Activated CD4-positive, alpha-beta T cell treated with anti-CD3 and anti-CD28 coated beads, Interleukin-10, Interleukin-2, amounts not matched to agents 100 ng/mL and 50 ng/mL, durations not matched to agents 16 hours and 8 hours (primary cell): ENCODE measurements around the gene DSCAM.
"Not testable (repeated sequence)": the region's sequence is repeated elsewhere in the genome, so short reads cannot be mapped to it uniquely, and the experiment has no call there.

ENCODE experiments used
- DNase-seq: peaks from one replicate; pipeline ENCODE4 v3.0.0-alpha.2; 2020

Gene DSCAM

GRCh38 chr21:40371329-40371728, 475.6 kb downstream of the DSCAM start:
- no peak for DNase-seq

DNA sequence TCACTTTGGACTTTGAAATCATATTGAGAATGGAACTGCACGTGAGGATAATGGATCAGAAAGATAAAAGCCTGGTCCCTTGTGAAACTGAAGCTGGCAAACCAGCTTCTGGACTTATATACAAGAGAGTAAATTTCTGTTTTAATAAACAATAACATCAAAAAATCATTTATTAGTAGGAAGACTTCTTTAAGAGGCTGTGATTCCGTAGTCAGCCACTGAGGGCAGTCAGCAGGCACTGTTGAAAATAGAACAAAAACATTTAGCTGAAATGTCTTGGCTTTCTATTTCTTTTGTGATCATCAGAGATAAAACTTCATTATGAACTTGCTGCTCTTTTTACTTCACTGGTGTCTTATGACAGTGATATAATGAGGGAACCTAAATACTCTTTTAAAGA, 490.3 kb downstream of the DSCAM start:
- DNase-seq: no peak

DNA sequence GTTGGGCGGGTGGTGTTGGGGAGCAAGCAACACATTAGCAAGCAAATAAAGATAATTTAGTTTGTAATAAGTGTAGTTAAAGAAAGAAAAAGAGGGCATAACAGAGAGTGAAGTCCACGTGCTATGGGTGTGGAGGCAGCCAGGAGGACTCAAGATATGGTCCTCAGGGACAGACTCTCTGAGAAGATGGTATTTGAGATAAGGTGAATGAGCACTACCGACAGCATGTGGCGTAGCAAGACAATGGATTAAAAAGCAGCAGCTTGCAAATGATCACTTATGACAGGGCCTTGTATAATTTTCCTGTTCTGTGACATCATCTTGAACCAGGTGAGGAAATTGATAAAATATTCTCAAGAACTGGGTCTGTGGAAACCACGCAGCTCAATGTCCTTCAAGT, 491.9 kb downstream of the DSCAM start:
- DNase-seq: no peak

DNA sequence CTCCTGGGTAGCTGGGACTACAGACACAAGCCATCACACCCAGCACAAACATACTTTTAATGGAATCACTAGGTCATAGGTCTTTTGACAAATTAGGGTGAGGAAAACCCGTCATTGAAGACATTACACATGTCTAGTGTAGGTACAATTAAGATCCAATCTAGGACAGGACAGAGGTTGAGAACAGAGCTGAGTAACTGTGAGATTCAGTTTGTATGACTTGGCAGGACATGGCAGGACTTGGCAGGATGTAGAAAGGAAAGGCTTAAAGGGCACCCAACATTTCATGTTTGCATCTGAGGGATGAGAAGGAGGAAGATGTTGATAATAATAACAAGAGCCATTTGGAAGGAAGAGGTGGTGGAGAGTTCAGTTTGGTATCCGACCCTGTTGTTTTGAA, 496.0 kb downstream of the DSCAM start:
- DNase-seq: no peak

DNA sequence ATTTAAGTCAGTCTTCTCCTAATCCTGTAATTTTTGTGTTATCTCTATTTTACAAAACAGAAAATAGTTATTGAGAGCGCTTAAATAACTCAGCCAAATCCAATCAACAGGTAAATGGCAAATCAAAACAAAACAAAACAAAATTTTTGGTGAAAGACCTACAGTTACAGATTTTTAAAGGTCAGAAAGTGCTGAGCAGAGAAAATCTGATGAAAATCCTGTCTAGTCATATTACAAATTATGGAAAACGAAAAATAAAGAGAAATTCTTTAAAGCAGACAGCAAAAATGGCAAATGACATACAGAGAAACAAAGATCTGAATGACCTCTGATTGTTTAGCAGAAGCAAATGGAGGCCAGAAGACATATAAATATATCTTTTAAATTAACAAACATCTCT, 497.4 kb downstream of the DSCAM start:
- DNase-seq: no peak

DNA sequence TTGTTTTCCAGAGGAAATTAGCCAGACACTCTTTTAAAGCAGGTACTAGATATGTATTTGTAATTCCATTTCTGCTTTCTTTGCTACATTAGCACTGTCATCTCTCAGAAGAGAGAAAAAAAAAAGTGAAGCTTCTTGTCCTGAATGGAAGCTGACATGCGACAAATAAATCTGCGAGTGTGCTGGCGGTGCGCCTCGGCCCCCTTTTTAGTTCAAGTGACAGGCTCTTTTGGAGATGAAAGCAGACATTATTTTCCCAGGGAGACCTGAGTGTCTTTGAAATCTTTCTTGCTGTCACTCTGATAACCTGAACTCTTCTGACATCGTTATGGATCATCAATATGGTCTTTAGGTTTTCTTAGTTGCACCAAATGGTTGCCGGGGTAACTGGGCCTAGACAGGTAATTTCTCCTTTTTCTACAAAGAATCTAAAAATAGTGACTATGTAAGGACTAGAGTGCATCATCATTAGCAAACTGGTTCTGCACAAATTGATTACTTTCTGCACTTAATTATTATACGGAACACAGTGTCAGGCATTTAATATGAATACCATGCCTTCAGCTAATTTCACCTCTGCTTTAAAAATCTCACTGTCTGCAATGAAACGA, 501.1 kb downstream of the DSCAM start:
- DNase-seq: no peak

DNA sequence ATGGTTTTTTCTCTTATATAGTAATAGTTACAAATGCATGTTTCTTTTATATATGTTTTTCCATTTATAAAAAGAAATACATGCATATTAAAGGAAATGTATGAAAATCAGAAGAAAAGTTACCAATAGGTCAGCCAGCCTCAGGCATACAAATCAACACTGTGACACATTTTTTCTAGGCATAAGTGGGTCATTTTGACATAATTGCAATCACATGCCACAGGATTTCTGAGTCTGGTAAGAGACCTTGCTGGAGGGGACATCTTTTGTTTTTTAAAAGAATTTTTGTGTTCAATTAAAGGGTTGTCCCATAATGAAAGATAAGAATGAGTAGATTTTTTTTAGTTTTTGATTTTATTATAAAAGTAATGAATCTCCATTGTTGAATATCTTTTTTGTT, 506.6 kb downstream of the DSCAM start:
- DNase-seq: no peak

- DNase-seq: no peak
Observed at GRCh38 chr21:40339050-40339449, 507.9 kb downstream of the DSCAM start.

DNA sequence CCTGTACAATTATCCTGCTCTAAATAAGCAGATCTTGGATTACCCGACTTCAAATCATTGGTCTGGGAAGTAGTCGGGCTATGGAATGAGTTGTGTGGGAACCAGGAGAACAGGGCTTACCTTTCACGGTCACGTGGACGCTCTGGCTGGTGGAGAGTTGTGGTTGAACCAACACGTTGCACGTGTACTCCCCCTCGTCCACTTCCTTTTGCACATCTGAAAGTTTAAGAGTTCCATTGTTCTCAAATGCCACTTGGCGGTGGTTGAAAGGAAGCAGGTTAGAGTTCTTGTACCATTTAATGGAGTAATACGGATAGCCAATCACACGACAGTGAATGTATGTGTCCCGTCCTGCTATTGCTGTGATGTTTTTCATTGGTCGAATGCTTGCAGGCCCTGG, 509.0 kb downstream of the DSCAM start:
- no peak for DNase-seq

GRCh38 chr21:40335704-40336103, 511.3 kb downstream of the DSCAM start:
- DNase-seq: no peak

GRCh38 chr21:40334159-40334558, 512.8 kb downstream of the DSCAM start:
- DNase-seq: no peak

DNA sequence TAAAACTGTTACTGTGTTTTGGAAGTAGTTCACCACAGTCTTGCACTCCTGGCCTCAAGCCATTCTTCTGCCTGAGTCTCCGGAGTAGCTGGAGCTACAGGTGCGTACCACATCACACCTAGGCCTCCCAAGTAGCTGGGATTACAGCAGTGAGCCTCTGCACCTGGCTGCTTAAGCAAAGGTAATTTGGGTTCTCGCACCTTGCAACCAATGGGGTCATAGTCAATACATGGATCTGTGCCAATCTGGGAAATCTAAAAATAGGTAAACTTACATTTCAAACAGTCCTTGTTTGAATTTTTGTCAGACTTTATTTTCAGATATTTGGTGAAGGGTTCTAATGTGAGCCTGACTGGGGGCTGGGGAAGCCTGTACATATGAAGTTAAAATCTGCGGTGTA, 513.2 kb downstream of the DSCAM start:
- no peak for DNase-seq

DNA sequence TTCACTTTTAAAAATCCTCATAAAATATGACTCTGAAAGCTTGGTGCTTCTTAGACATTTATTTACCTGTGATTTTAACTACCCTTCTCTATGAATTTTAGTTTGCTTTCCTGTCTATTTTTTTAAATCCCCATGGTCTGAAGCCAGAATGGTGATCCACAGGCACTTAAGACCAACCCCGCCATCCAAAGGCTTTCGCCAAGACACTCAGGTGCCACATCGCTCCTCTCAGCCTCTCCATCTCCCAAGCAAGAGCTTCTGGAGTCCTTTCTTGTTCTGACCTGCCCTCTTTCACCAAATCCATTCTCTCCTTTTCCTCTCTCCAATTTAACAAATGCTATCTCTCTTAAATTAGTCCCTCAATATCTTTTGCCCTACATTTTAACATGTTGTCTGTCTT, 515.2 kb downstream of the DSCAM start:
- no peak for DNase-seq

DNA sequence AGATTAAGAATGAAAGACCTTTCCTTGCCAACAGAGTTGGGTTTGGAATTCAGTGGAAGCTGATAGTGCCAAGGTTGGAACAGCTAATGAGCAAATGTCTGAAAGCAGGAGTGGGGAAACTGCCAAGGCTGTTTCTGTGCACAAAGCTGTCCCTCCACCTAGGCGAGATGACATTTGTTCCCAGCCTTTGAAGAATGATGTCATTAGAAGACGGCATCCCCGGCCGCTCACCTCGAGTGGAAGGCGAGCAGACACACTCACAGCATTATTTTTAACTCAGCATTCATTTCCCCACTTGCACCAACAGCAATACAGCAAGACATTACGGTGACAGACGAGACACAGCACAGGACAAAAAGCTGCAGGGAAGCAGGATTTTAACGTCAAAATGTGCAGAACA, 515.8 kb downstream of the DSCAM start:
- no peak for DNase-seq

GRCh38 chr21:40324389-40324788, 522.6 kb downstream of the DSCAM start:
- DNase-seq: no peak

DNA sequence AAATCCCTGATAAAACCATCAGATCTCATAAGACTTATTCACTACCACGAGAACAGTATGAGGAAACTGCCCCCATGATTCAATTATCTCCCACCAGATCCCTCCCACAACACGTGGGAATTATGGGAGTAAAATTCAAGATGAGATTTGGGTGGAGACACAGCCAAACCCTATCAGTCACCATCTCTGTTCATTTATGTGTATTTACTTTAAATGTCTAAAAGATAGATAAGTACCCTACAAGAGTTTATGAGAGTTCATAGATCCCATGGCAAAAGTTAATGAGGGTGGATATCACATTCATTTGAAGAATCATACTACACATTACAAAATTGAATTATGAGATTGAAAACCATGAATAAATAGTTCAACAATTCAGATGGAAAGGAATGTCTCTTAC, 526.2 kb downstream of the DSCAM start:
- not testable (repeated sequence) for DNase-seq

DNA sequence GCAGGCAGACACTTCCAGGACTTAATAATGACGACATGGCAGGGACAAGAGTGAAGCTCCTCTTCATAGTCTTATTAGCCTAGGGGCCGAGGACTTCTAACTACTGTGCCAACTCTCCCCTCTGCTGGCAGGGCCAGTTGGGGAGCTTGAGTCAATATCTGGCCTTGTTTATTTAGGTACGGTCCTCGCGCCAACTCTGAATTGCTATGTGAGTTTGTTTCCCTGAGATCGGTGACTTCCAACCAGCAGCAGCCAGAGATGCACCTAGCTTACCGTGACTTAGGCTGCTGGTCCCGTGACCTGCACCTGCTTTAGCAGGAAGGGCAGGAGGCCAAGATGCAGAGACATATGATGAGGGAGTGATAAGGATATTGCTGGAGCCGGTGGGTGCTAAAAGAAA, 528.6 kb downstream of the DSCAM start:
- DNase-seq: no peak

DNA sequence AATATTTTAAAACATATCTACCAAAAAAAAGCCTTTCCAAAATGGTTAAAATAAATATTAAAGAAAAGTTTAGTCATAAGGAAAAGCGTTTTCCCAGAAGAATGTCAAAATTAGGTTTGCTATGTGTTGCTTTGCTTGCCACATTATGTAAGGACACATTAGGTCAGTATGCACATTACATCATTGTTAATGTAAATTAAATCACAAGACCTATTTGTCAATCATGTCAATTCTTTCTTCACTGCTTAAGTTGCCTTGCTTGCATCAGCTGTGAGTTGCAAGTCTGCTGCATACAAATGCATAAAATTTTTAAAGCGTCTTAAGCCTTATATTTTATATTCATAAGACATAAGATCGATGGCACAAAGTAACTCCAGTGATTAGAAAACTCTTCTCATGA, 530.9 kb downstream of the DSCAM start:
- DNase-seq: no peak

GRCh38 chr21:40315626-40316025, 531.3 kb downstream of the DSCAM start:
- no peak for DNase-seq

DNA sequence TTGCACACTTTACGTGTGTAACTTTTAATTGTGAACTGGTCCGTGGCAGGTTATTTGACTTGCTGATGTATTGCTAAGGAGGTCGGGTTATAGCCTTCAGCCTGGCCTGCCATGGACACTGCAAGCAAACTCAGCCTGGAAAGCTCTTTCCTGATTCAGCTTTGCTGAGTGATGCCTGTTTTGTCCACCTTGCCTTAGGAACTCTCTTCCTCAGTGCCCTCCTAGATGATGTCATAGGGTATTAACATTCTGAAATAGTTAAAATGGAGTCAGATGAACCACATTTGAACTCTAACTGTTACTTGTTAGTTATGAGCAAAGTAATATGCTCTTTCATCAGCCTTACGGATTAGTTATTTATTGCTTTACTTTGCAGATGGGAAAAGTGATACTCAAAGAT, 533.7 kb downstream of the DSCAM start:
- DNase-seq: no peak

DNA sequence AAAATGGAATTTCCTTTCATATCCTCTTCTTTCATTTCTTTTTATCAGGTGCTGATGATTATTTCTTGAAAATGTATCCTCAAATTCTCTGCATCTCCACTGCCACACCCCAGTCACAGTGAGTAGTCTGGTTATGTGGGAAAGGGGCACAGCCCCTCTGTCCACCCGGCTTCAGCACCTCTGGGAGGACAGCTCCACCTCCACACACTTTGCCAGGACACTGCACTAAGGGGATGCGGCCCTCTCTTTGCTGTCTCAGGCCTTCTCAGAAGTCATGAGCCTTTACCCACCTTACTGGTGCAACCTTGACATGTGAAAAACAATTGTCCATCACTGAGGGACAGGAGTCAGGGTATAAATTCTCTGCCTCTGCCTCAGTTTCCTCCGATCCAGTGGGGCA, 546.7 kb downstream of the DSCAM start:
- DNase-seq: no peak

DNA sequence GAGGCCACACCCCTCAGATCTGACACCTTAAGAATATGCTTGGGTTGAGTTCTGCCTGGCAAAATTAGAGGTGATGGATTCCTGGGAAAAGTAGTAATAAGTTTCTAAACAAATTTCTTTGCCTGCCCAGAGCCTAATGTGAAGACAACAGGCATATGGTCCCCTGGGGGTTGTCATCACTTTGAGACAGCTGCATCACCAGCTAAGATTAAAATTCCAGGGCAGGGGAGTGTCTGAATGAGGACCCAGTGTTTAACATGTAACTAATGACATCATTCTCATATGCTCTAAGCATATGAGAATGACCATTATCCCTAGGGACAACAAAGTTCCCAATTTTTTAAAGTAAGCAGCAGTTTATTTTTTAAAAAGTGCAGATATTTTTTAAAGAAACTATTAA, 547.5 kb downstream of the DSCAM start:
- no peak for DNase-seq

DNA sequence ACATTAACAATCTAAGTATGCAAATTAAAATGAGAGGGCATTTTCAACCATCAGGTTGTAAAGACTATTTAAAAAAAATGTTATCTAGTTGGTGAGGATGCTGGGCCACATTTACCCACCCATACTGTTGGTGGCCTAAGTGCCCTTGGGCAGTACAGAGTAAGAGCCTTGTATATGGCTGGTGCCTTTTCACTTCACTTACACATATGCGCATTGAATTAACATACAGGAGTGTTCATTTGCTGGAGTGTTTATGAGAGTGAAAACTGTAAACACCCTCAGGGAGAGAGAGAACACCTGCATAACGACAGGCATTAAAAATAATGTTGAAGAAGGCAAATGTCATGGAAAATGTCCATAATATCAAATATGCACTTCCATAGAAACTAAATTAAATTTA, 552.6 kb downstream of the DSCAM start:
- no peak for DNase-seq

- DNase-seq: no peak
Observed at GRCh38 chr21:40291560-40291959, 555.4 kb downstream of the DSCAM start.

- DNase-seq: no peak
Observed at GRCh38 chr21:40284409-40284808, 562.5 kb downstream of the DSCAM start.
